Pons (tissue), 1 donor: ENCODE results near the gene BORCS5.

Experiments used
- DNase-seq: peaks from one replicate; pipeline ENCODE4 v3.0.0-alpha.2; 2016; ENCODE audit warnings: low spot score

BORCS5 gene

GRCh38 chr12:12433203-12433731, 76.4 kb downstream of the BORCS5 start:
- DNase-seq = no peak

DNA sequence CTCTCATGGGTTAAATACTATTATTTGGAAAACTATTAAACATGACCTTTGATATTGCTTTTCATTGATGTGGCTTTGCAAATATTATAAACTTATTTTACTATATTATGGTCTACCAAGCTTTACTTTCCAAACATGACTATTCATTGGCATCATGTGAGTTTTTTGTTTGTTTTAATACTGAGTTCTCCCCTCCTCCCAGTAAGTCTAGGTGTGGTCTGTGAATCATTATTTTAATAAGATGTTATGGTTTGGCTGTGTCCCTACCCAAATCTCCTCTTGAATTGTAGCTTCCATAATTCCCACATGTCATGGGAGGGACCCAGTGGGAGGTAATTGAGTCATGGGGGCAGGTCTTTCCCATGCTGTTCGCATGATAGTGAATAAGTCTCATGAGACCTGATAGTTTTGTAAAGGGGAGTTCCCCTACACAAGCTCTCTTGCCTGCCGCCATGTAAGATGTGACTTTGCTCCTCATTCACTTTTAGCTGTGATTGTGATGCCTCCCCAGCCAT, 80.0 kb downstream of the BORCS5 start:
- DNase-seq = no peak

DNA sequence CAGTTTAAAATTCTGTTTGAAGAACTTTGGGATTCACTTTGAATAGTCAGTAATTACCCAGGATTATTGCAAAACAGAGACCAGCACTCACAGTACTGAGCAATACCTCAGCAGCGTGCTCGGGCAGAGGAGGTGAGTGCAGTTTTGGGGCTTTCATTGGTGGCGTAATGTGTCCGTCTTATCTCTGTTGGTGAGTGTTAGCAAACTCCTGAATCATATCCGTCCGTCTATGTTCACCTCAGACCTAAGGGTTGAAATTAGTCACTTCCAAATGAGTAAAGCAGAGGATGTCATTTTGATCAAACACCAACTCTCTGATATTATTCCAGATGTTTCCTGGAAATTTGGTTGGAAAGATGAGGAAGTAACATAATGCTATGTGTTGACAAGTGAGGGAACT, 82.8 kb downstream of the BORCS5 start:
- DNase-seq = no peak

GRCh38 chr12:12440784-12441428, 84.0 kb downstream of the BORCS5 start:
- no peak for DNase-seq

DNA sequence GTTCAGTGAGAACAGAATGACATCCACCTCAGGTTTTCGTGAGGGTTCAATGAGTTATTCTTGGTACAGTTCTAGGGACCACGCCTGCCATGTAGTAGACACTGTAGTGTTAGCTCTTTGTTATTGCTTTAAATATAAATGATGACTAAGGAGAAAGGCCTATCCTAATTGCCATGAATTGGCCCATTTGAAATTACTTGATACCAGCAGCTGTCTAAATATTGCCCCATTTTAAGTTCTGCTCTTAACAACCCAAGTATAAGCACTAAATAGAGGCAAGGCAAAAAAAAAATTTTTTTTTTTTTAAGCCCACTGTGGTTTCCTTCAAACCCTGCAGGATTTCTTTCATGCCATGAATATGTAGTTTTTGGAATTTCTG, 84.5 kb downstream of the BORCS5 start:
- no peak for DNase-seq

DNA sequence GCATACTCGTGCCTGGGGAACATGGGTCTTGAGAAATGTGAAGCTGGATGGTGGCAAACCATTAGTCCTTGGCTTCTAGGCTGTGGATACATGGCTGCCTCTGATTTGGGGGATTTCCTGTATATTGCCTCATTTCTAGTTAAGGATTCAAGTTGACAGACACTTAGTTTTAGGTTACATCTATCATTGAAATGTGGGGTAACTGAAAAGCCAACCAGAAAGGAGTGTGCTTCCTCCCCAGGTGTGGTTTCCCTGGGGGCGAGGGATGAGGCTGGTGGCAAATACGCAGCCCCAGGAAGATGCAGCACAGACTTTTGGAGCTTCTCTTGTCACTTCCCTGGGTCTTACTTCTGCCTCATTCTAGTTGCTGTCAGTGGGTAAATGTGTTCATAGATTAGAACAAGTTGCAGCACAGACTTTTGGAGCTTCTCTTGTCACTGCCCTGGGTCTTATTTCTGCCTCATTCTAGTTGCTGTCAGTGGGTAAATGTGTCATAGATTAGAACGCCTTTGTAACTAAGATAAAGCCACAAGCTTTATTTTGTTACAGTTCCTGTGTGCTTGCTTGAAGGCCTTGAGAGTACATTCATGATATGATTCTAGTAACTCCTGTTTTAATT, 85.1 kb downstream of the BORCS5 start:
- DNase-seq = no peak

GRCh38 chr12:12442548-12443071, 85.7 kb downstream of the BORCS5 start:
- DNase-seq = no peak

- no peak for DNase-seq
Observed at GRCh38 chr12:12443431-12443878, 86.6 kb downstream of the BORCS5 start.

- DNase-seq = no peak
Observed at GRCh38 chr12:12445165-12445881, 88.4 kb downstream of the BORCS5 start.

DNA sequence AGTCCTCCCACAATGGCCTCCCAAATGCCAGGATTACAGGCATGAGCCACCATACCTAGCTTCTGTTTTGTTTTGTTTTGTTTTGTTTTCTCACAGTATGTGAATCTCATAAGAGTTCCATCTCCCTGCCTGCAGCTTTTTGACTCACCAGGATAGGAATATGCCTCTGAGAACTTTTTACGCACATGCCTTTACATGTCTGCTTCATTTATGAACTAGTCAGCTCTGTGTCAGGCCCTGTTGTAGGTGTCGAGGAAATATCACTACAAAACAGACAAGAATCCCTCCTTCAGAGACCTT, 89.0 kb downstream of the BORCS5 start:
- no peak for DNase-seq

- DNase-seq = no peak
Observed at GRCh38 chr12:12446786-12447185, 89.9 kb downstream of the BORCS5 start.

DNA sequence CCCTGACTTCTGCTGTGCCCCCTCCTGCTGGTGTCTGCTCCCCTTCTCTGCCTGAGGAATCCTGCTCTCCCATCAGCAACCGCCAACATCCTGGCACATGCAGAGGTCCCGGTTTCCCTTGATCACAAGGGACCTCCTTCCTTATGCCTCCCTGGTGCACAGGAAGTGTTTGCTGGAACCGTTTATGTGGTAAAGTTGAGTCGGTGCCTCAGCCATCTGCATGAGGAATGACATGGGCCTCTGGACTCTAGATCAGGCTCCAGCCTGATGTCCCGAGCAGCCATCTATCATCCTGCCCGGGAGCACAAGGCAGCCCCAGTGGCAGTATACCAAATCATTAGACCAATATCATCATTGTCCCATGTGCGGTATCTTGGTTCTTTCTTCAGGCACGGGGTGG, 90.4 kb downstream of the BORCS5 start:
- DNase-seq = no peak

DNA sequence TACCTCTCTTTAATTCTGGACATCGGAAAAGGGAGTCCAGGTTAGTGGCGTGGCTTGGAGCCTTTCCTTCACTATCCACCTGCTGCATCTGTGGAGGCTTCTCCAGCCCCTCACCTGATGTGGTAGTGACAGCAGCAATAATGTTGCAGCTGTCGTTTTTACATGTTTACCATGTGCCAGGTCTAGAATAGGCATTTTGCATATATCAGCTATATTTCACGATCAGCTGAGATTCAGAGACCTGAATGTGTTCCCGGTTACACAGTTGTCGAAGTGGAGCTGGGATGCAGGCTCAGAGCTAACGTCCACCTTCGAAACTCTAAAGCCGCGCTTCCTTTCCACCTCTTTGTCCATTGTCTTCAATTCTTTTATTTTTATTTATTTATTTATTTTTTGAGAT, 91.0 kb downstream of the BORCS5 start:
- DNase-seq = no peak

- no peak for DNase-seq
Observed at GRCh38 chr12:12449533-12450025, 92.7 kb downstream of the BORCS5 start.

DNA sequence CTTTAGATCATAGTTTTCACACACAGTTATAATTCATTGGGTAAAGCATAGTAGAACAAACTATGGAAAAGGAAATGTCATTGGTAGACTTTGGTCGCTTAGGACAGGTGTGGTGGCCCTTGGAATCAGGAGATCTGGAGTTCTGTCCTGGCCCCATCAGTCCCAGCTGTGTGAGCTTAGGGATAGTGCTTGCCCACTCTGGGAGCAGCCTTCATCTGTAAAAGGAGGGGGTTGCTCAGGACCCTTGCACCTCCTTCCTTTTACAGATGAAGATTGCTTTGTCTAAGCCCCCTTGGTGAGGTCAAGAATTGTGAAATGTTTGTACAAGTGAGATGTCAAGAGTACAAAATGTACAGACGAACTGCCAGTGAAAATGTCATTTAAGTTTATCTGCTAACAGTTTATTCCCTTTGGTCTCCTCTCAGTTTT, 93.2 kb downstream of the BORCS5 start:
- DNase-seq = no peak

DNA sequence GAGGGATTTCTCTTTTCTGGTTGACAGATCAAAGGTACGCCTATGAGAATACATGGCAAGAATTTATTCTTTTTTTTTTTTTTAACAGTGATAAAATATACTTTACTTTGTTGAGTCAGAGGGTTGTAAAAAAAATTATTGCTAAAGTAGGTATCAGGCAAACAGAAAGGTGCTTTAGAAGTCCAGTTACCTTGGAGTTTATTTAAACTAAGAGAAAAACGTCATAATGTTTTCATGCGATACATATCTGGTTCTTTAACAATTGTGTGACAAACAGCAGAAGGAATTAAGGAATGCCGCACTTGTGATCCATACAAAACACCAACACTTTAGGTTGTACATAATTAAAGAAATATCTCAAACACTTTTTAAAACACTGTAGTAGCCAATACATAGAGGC, 94.2 kb downstream of the BORCS5 start:
- no peak for DNase-seq

- DNase-seq = no peak
Observed at GRCh38 chr12:12452326-12452902, 95.5 kb downstream of the BORCS5 start.

GRCh38 chr12:12453635-12454034, 96.8 kb downstream of the BORCS5 start:
- DNase-seq = no peak

DNA sequence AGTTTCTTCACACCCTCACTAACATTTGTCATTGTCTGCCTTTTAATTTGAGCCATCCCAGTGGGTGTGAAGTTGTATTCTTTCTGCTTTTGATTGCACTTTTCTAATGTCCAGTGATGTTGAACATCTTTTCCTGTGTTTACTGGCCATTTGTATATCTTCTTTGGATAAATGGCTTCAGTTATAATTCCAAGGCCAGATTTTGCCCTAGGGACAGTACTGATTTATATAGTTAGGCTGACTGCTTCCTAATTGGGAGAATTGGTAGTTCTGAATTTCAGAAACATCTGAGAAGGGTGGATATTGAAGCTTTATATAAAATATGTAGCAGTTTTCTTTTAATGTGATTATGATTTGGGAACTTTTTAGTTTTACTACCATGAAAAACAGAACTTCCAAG, 97.4 kb downstream of the BORCS5 start:
- DNase-seq = no peak

- DNase-seq = peak; percentile 56
Observed at GRCh38 chr12:12456637-12457036, 99.8 kb downstream of the BORCS5 start.

DNA sequence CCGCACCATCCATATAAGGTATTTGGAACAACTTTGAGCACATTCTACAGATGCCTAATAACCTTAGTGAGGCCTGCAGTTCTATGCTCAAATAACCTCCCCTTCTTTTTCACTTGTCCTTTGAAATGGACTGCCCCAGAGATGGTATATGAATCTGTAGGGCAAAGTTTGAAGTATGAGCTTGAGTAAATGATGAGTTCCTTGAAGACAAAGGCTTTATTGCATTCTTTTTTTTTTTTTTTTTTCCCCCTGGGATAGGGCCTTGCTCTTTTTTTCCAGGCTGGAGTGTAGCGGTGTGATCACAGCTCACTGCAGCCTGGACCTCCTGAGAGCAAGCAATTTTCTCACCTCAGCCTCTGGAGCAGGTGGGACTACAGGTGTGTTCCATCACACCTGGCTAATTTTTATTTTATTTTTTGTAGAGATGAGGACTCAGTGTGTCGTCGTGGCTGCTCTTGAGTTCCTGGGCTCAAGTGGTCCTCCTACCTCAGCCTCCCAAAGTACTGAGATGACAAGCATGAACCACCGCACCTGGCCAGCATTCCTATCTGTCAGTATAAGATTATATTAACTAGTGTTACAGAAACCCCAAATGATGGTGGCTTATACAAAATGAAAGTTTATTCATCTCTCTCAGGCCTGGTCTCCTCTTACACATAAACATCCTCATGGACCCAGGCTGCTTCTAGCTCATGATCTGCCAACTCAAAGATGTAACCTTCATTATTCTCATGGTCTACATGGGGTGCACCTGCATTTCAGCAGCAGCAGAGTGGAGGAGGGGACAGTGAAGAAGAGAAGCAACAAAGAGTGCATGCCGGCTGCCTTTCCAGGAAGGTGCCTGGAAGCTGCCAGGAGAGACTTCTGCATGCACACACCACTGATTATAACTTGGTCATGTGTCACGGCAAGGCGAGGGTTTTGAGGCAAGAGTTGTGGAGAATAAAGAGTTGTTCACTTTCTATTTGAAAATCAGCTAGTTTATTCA, 104.4 kb downstream of the BORCS5 start:
- DNase-seq = no peak
